NCI-H1105 treated with DMSO at 0.1 percent for 48 hours (cell line): ENCODE results near the gene TMEM86B.

Source experiments
- DNase-seq: peaks from one replicate; lab custom pipeline; 2025; lab: John Stamatoyannopoulos, UW

TMEM86B gene

DNA sequence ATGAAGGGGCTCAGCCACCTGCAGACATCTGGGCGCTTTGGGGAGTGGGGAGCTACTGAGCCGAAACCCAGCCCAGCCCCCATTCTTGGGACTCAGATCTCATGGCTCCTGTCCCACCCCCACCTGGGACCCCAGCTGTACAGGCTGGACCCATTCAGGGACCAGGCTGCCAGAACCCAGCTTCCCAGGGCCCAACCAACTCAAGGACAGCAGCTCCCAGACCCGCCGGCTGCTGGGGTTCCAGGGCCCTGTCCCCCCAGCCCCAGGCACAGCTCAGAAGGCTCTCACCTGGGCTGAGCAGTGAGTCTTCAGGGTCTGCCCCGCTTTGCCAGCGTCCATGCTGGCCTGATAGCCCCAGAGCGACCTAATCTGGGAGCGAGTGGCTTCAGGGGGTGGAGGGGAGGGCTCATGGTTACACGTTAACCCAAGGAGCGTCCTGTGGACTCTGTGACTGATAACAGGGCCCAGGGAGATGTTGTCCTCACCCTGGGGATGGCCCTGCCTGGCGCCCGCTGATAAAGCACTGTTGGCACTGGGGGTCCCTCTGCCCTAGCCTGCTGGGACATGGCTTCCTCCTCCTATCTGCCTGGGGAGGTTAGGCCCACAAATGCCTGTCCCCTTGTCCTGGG lies at the start of gene TMEM86B:
Gene TMEM86B, minus strand, starts transcription at position 361 of the 629 bp plus-strand sequence. Its CDS starts 22 bp downstream, at position 339.
- DNase-seq = no peak

- no peak for DNase-seq
These were observed 48.9 kb upstream of the TMEM86B start for GRCh38 chr19:55277494-55277893.

GRCh38 chr19:55276720-55277430 lies 48.3 kb upstream of the TMEM86B start:
- no peak for DNase-seq

- no peak for DNase-seq
These were observed 47.5 kb upstream of the TMEM86B start for GRCh38 chr19:55275851-55276719.

- peak; percentile 88 for DNase-seq
These were observed 45.6 kb upstream of the TMEM86B start for GRCh38 chr19:55273978-55274707.

GRCh38 chr19:55272142-55272541 lies 43.6 kb upstream of the TMEM86B start:
- no peak for DNase-seq

- no peak for DNase-seq
These were observed 41.8 kb upstream of the TMEM86B start for GRCh38 chr19:55270172-55270942.

DNA sequence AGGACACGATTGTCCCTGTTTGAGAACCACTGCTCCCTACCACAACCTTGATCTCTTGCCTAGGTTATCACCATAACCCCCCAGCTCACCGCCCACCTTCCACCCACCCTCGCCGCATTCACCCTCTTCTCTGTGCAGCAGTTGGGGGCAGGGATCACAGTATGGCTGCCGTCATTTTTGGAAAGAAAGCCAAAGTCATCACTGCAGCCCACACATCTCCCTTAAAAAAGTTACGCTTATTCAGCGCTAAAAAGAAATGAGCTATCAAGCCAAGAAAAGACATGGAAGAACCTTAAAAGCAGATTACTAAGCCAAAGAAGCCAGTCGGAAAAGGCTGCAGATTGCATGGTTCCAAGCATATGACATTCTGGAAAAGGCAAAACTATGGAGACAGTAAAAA lies 40.7 kb upstream of the TMEM86B start:
- DNase-seq = no peak

DNA sequence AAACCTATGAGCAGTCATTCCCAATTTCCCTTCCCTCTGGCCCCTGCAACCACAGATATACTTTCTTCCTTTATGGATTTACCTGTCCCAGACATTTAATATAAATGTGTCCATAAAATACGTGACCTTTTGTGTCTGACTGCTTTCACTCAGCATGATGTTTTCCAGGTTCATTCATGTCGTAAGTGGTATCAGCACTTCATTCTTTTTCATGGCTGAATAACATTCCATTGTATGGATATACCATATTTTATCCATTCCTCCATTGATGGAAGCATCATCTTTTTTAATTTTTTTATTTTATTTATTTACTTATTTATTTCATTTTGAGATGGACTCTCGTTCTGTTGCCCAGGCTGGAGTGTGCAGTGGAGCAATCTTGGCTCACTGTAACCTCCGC lies 38.3 kb upstream of the TMEM86B start:
- no peak for DNase-seq

GRCh38 chr19:55266404-55266803 lies 37.8 kb upstream of the TMEM86B start:
- no peak for DNase-seq

DNA sequence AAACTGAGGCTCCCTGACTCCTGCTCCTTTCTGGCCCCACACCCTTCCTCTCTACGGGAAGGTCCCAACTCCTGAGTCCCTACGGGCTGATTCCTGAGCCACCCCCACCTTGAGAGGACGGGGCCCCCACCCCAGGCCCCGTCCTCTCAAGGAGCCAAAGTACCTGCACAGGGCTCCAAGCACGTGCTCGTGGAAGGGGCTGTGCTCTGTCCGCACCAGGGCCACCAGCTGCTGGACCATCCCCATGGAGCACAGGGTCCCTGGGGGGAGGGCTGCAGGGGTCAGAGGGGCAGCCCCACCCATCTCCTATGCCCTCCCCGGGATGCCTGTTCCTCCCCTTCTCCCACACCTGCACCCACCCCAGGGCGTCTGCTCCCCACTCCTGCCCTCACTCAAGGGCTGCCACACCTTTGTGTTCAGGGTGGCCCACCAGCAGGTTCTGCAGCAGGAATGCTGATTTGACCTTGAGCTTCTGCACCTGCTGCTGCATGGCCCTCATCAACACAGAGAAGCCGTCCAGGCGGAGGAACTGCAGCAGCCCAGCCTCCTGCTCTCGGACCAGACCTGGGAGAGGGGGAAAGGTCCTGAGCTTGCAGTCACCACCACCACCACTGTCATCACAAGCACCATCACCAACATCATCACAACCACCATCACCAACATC lies 37.3 kb upstream of the TMEM86B start:
- DNase-seq = no peak

DNA sequence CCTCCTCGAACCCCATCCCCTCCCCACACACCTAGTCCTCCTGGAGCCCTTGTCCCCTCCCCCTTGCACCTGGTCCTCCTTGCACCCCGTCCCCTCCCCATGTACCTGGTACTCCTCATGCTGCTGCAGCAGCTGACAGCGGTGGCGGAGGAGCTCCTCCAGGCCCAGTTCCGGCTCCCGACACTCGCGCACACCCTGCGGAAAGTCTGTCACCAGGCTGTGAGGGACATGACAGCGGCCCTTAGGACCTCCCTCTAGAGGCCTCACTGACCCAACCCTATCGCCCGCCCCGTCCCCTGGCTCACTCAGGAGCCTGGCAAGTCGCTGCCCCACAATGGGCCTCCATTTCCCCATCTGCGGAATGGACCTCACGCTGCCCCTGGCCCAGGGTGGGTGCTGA lies 36.6 kb upstream of the TMEM86B start:
- DNase-seq = no peak

GRCh38 chr19:55264531-55264930 lies 36.0 kb upstream of the TMEM86B start:
- DNase-seq = no peak

DNA sequence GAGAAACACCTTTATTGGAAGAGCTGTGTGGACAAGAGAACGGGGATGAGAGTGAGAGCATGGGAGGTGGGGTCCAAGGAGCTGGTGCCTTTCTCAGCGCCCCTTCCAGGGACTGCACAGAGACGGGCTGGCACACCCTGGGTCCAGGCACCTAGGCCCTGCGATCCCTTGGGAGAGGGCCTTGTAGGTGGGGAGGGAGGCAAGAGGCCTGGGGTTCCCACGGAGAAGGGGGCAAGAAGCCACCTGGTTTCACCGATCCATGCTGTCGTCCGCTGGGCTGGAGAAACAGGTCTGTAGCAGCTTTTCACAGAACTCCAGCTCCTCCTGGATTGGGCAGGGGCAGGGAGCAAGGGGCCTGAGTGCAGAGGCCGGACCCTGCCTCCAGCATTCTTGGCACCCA lies 33.8 kb upstream of the TMEM86B start:
- DNase-seq = no peak

DNA sequence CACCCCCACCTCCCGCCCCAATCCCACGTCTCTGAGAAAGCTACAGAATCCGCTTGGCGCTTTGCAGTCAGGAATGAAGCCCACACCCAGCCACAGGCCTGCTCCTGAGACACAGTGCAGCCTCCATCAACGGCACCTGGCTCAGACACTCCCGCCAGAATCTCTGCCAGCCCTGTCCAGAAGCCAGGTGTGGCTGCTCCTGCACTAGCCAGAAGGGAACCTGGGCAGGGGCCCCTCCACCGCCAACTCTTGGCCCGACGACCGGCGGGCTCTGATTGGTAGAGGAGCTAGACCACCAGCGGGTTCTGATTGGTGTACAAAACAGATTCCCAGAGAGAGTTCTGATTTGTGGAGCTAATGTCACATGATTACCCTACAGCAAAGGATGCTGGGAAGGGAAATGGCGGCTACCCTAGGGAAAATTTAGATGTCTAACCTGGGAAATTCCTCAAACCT lies 33.1 kb upstream of the TMEM86B start:
- DNase-seq = no peak

DNA sequence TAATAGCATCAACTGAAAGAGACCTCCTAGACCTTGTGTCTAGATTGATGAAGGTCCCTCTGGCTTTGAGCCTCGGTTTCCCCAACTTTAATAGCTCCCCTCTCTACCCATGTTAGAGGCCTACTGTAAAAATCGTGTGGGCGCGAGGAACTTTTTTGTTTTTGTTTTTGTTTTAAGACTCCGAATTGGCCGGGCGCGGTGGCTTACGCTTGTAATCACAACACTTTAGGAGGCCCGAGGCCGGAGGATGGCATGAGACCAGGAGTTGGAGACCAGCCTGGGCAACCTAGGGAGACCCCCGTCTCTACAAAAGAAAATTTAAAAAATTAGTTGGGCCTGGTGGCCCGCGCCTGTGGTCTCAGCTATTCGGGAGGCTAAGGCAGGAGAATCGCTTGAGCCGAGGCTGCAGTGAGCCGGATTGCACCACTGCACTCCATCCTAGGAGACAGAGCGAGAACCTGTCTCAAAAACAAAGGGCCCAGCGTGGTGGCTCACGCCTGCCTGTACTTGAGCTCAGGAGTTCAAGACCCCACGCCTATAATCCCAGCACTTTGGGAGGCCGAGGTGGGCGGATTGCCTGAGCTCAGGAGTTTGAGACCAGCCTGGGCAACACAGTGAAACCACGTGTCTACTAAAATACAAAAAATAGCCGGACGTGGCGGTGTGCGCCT lies 31.1 kb upstream of the TMEM86B start:
- no peak for DNase-seq

- peak; percentile 99 for DNase-seq
These were observed 30.4 kb upstream of the TMEM86B start, which contains the start of gene PPP6R1 for GRCh38 chr19:55258828-55259539. PPP6R1 (minus strand) TSS chr19:55259017; CDS start chr19:55247103, 11,914 bp downstream.

- DNase-seq = peak; percentile 26
These were observed 29.9 kb upstream of the TMEM86B start for GRCh38 chr19:55258476-55258827.
